GM23248 (cell line): ENCODE data around the gene SCYL1.

Experiments
- EZH2 ChIP-seq: fragments of 200-600 bp; sonication (generic); IDR thresholded peaks from 2 replicates; pipeline ENCODE4 v1.6.1; 2018; ENCODE audit warnings: antibody characterized with exemption, mild to moderate bottlenecking; ENCODE audit not compliant: insufficient read depth, poor library complexity, severe bottlenecking
- EZH2phosphoT487 ChIP-seq: fragments of 200-600 bp; sonication (generic); IDR thresholded peaks from 2 replicates; pipeline ENCODE4 v1.6.1; 2018; ENCODE audit warnings: antibody characterized with exemption, moderate library complexity, mild to moderate bottlenecking, low read depth; ENCODE audit not compliant: insufficient read depth

- 0 out of 2 replicates have a peak, but pooled peaks have one; percentile 25 for TF ChIP-seq EZH2phosphoT487
- no peak for TF ChIP-seq EZH2
Observed at GRCh38 chr11:65505466-65506289, 19.2 kb upstream of the SCYL1 start.
